Loucy (cell line): ENCODE results near the gene NR2C2.

Experiments
- H2AFZ ChIP-seq: fragments of 200-600 bp; sonication (generic); 2 replicates; pipeline ENCODE4 v1.6.0; 2016; ENCODE audit warnings: antibody characterized with exemption, mild to moderate bottlenecking, low read length, moderate library complexity
- H3F3A ChIP-seq: fragments of 200-600 bp; 2 replicates; pipeline ENCODE4 v1.6.0; 2016; ENCODE audit warnings: antibody characterized with exemption, low read depth, mild to moderate bottlenecking
- H3K27me3 ChIP-seq: fragments of 200-600 bp; sonication (generic); 2 replicates; pipeline ENCODE4 v1.6.1; 2014; ENCODE audit warnings: low read length, mild to moderate bottlenecking; ENCODE audit not compliant: insufficient read depth, poor library complexity, severe bottlenecking
- H3K36me3 ChIP-seq: fragments of 200-600 bp; sonication (generic); 2 replicates; pipeline ENCODE4 v1.6.1; 2016; ENCODE audit warnings: low read length; ENCODE audit not compliant: insufficient read depth
- H3K4me1 ChIP-seq: fragments of 200-600 bp; sonication (generic); 2 replicates; pipeline ENCODE4 v1.5.1; 2014; ENCODE audit warnings: low read length, mild to moderate bottlenecking; ENCODE audit not compliant: insufficient read depth, poor library complexity, severe bottlenecking
- H3K4me2 ChIP-seq: fragments of 200-600 bp; sonication (generic); 2 replicates; pipeline ENCODE4 v1.6.0; 2014; ENCODE audit warnings: antibody characterized with exemption, low read length, low read depth, mild to moderate bottlenecking; ENCODE audit not compliant: poor library complexity, severe bottlenecking
- H3K4me3 ChIP-seq: fragments of 200-600 bp; sonication (generic); 2 replicates; pipeline ENCODE4 v1.5.1; 2014; ENCODE audit warnings: low read length, mild to moderate bottlenecking, mixed read lengths; ENCODE audit not compliant: poor library complexity, severe bottlenecking
- H3K79me2 ChIP-seq: fragments of 200-600 bp; sonication (generic); 2 replicates; pipeline ENCODE4 v1.6.1; 2014; ENCODE audit warnings: low read length; ENCODE audit not compliant: insufficient read depth
- H3K9ac ChIP-seq: fragments of 200-600 bp; sonication (generic); 2 replicates; pipeline ENCODE4 v1.6.0; 2014; ENCODE audit warnings: mild to moderate bottlenecking, low read depth, low read length, moderate library complexity; ENCODE audit not compliant: poor library complexity, severe bottlenecking
- H3K9me2 ChIP-seq: fragments of 200-600 bp; sonication (generic); replicated peaks from 2 replicates; pipeline ENCODE4 v1.6.1; 2016; ENCODE audit warnings: low read depth, low read length, mixed read lengths
- H3K9me3 ChIP-seq: fragments of 200-600 bp; sonication (generic); 2 replicates; pipeline ENCODE4 v1.6.1; 2014; ENCODE audit warnings: mild to moderate bottlenecking, antibody characterized with exemption, low read length, low read depth; ENCODE audit not compliant: insufficient read depth
- H4K20me1 ChIP-seq: fragments of 200-600 bp; sonication (generic); 2 replicates; pipeline ENCODE4 v1.6.0; 2014; ENCODE audit warnings: antibody characterized with exemption, low read length, mild to moderate bottlenecking; ENCODE audit not compliant: insufficient read depth, poor library complexity, severe bottlenecking
- CTCF ChIP-seq: fragments of 200-600 bp; sonication (generic); conservative IDR thresholded peaks from 2 replicates; pipeline ENCODE4 v1.5.1; 2014; ENCODE audit warnings: mild to moderate bottlenecking, antibody characterized with exemption, low read length
- EZH2phosphoT487 ChIP-seq: fragments of 200-600 bp; IDR thresholded peaks from 2 replicates; pipeline ENCODE4 v1.6.1; 2018; ENCODE audit warnings: antibody characterized with exemption, mild to moderate bottlenecking, moderate library complexity, borderline replicate concordance

NR2C2 gene

GRCh38 chr3:14921811-14922705 lies 25.3 kb upstream of the NR2C2 start:
- Histone ChIP-seq H3K9me3 (no peaks in the 10 kb centered on the region), H4K20me1 (no peaks in the 10 kb centered on the region), H3K4me1 (peaks cover 4% of the 10 kb centered on the region), H3K79me2 (no peaks in the 10 kb centered on the region), H3K36me3 (no peaks in the 10 kb centered on the region), H3K9ac (no peak overlapping the region), H3K9me2 (no peaks in the 10 kb centered on the region), H3F3A (no peaks in the 10 kb centered on the region), H3K4me2 (no peak overlapping the region), H3K27me3 (no peaks in the 10 kb centered on the region), H3K4me3 (no peak overlapping the region), H2AFZ (no peak overlapping the region)
- TF ChIP-seq EZH2phosphoT487: no peak
- no peak for TF ChIP-seq CTCF

DNA sequence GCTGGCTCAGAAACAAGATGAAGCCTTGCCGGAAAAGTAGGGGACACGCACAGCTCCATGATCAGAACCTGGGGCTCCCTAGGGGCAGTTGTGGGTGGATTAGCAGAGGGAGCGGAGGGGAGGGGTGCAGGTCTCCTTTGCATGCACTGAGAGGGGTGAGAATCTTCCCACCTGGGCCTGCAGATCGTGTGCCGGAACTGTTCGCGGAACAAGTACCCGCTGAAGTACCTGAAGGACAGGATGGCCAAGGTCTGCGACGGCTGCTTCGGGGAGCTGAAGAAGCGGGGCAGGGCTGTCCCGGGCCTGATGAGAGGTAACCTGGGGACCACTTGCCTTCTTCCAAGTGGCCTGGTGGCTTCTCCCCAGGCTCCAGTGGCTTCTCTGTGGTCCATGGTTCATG lies 24.5 kb upstream of the NR2C2 start:
- Histone ChIP-seq H2AFZ (no peak overlapping the region), H3K9me2 (no peaks in the 10 kb centered on the region), H3K4me2 (no peak overlapping the region), H4K20me1 (no peaks in the 10 kb centered on the region), H3K9ac (no peak overlapping the region), H3K4me1 (peaks cover 4% of the 10 kb centered on the region), H3K79me2 (no peaks in the 10 kb centered on the region), H3F3A (no peaks in the 10 kb centered on the region), H3K27me3 (no peaks in the 10 kb centered on the region), H3K4me3 (no peak overlapping the region), H3K9me3 (no peaks in the 10 kb centered on the region), H3K36me3 (no peaks in the 10 kb centered on the region)
- TF ChIP-seq CTCF (no peak), EZH2phosphoT487 (no peak)

DNA sequence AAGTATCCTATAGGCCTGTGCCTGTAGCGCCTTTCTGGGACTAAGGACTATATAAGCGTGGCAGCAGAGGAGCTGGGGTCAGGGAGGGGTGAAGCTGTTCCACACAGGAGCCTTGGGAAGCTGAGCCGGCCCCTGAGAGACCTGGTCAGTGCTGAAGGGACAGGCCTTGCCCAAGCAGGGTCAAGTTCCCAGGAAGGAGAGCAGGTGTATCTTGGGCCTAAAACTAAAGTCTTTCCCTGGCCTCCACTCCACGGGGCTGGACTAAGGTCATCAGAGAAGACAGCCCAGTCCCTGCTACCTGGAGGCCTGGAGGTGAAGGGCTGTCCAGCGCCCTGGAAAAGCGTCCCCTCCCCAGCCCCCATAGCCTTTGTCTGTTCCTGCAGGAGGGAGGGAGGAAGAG lies 23.9 kb upstream of the NR2C2 start:
- TF ChIP-seq EZH2phosphoT487: no peak
- no peak for TF ChIP-seq CTCF
- no peak overlapping the region for H3K4me2 ChIP-seq
- no peaks in the 10 kb centered on the region for H3K9me3 ChIP-seq
- no peaks in the 10 kb centered on the region for H3K27me3 ChIP-seq
- H3K36me3 ChIP-seq: no peaks in the 10 kb centered on the region
- H3K9me2 ChIP-seq: no peaks in the 10 kb centered on the region
- H3K4me3 ChIP-seq: no peak overlapping the region
- peaks cover 4% of the 10 kb centered on the region for H3K4me1 ChIP-seq
- no peak overlapping the region for H2AFZ ChIP-seq
- no peak overlapping the region for H3K9ac ChIP-seq
- H3F3A ChIP-seq: no peaks in the 10 kb centered on the region
- no peaks in the 10 kb centered on the region for H3K79me2 ChIP-seq
- no peaks in the 10 kb centered on the region for H4K20me1 ChIP-seq
